ENCODE data around the gene NDC80. TPM values are rescaled to one million over a fixed set of nuclear protein-coding genes. Genes with fewer than 3 reads are reported as not detected.

Gene NDC80
- total RNA-seq, 1 donor from 2014 or later: not detected

- Histone ChIP-seq H3K4me3 (no peak overlapping the region), H3K27me3 (no peaks in the 10 kb centered on the region), H3K4me1 (no peaks in the 10 kb centered on the region), H3K36me3 (no peaks in the 10 kb centered on the region), H3K27ac (no peak overlapping the region), H3K9me3 (no peaks in the 10 kb centered on the region)
- no peak for TF ChIP-seq CTCF (IDR thresholded peaks at IDR 0.05)
- no peak for DNase-seq (ENCODE audit: low spot score in 2 of 2)
- intact Hi-C loops (cut with DNase I): no loop called here
Measured at GRCh38 chr18:2587788-2588187, 16.4 kb downstream of the NDC80 start.

DNA sequence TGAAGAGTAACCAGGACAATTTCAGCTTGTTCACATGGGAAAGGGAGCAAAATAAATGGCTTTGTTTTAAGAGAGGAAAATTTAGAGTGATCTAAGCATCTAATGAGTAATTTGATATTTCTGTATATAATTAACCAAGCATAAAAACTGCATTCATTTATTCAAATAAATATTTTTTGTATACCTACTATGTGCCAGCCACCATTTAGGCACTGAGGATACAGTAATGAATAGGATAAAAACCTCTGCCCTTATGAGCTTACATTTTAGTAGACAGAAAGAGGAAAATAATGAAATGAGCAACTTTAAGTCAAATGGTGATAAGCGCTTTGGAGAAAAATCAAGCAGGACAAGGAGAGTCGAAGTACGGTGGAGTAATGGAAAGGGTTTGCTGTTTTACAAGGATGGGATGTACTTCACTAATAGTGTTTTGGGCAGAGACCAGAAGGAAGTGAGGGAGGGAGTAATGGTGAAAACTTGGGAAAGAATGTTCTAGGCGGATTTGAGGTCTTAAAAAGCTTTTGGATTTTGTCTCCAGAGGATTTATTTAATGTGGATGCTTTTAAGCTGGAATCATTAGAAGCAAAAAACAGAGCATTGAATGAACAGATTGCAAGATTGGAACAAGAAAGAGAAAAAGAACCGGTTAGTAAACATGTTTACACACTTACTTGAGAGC, 17.4 kb downstream of the NDC80 start:
- intact Hi-C loops (cut with DNase I): no loop called here
- no peak overlapping the region for H3K27ac ChIP-seq
- H3K36me3 ChIP-seq: no peaks in the 10 kb centered on the region

DNA sequence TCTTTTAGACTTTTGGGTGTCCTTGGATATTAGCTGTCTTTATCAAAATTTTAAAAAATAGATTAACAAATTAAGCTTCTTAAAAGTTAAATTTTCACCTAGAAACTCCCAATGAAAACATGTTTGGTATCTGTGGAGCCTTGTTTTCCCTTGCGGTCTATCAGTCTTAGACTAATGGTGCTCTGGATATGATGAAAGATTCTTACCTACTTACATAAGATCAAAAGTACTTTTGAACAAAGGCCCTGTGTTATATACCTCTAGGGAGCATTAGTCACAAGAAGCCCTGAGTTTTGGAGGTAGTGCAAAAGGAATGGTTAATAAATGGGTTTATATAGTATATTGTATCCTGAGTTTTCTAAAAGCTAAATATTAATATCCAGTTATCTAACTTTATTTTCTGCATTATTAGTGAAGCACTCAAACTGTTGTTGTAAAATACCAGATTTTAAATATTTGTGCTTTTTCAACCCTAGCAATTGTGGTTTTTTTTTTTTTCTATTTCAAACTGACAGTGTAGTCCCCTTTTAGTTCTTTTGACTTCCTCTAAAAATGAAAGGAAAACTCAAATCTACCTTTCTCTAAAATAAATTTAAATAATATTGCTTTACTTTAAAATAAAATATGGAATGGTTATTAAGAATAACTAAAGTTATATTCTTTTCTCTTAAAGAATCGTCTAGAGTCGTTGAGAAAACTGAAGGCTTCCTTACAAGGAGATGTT, 18.1 kb downstream of the NDC80 start:
- H3K4me3 ChIP-seq: no peak overlapping the region
- intact Hi-C loops (cut with DNase I): no loop called here
- H3K36me3 ChIP-seq: no peaks in the 10 kb centered on the region
- no peak for DNase-seq (ENCODE audit: low spot score in 2 of 2)
- no peak for TF ChIP-seq CTCF (IDR thresholded peaks at IDR 0.05)
- no peaks in the 10 kb centered on the region for H3K27me3 ChIP-seq
- H3K4me1 ChIP-seq: no peaks in the 10 kb centered on the region
- H3K9me3 ChIP-seq: no peaks in the 10 kb centered on the region
- H3K27ac ChIP-seq: no peak overlapping the region

More for the DNA sequence above, 17.4 kb downstream of the NDC80 start:
- TF ChIP-seq CTCF (IDR thresholded peaks at IDR 0.05): no peak
- DNase-seq (ENCODE audit: low spot score in 2 of 2): no peak
- Histone ChIP-seq H3K9me3 (no peaks in the 10 kb centered on the region), H3K27me3 (no peaks in the 10 kb centered on the region), H3K4me1 (no peaks in the 10 kb centered on the region), H3K4me3 (no peak overlapping the region)

GRCh38 chr18:2590303-2590702, 18.9 kb downstream of the NDC80 start:
- Histone ChIP-seq H3K36me3 (no peaks in the 10 kb centered on the region), H3K4me3 (no peak overlapping the region), H3K27me3 (no peaks in the 10 kb centered on the region), H3K4me1 (no peaks in the 10 kb centered on the region), H3K27ac (no peak overlapping the region), H3K9me3 (no peaks in the 10 kb centered on the region)
- intact Hi-C loops (cut with DNase I): no loop called here
- TF ChIP-seq CTCF (IDR thresholded peaks at IDR 0.05): no peak
- DNase-seq (ENCODE audit: low spot score in 2 of 2): no peak

- Histone ChIP-seq H3K27me3 (no peaks in the 10 kb centered on the region), H3K27ac (no peak overlapping the region), H3K4me1 (no peaks in the 10 kb centered on the region), H3K4me3 (no peak overlapping the region), H3K36me3 (no peaks in the 10 kb centered on the region), H3K9me3 (no peaks in the 10 kb centered on the region)
- TF ChIP-seq CTCF (IDR thresholded peaks at IDR 0.05): no peak
- DNase-seq (ENCODE audit: low spot score in 2 of 2): no peak
- intact Hi-C loops (cut with DNase I): no loop called here
Measured at GRCh38 chr18:2597639-2598038, 26.3 kb downstream of the NDC80 start.

Measured in ascending aorta (tissue), 2 donors.